ENCODE data around the gene TMEM144.

TMEM144 gene

GRCh38 chr4:158176776-158177175 is 33.5 kb upstream of the TMEM144 start:
- Histone ChIP-seq H2AFZ (ENCODE audit: low read length) (no peak overlapping the region), H3K4me3 (ENCODE audit: low read length, poor library complexity, severe bottlenecking) (no peak overlapping the region), H4K20me1 (ENCODE audit: insufficient read depth, low read length, poor library complexity, severe bottlenecking) (no peaks in the 10 kb centered on the region), H3K27me3 (ENCODE audit: insufficient read depth, low read length, poor library complexity, severe bottlenecking) (no peaks in the 10 kb centered on the region), H3K36me3 (ENCODE audit: insufficient read depth, low read length) (no peaks in the 10 kb centered on the region), H3K4me1 (ENCODE audit: insufficient read depth, low read length, poor library complexity, severe bottlenecking) (no peaks in the 10 kb centered on the region), H3K4me2 (ENCODE audit: low read depth, low read length, poor library complexity, severe bottlenecking) (no peak overlapping the region), H3F3A (ENCODE audit: low read depth) (no peaks in the 10 kb centered on the region), H3K9me3 (ENCODE audit: insufficient read depth, low read depth, low read length) (no peaks in the 10 kb centered on the region), H3K79me2 (ENCODE audit: insufficient read depth, low read length) (no peaks in the 10 kb centered on the region), H3K9ac (ENCODE audit: low read depth, low read length, poor library complexity, severe bottlenecking) (no peak overlapping the region), H3K9me2 (replicated peaks; ENCODE audit: low read depth, low read length) (no peaks in the 10 kb centered on the region)
- no peak for TF ChIP-seq CTCF (conservative IDR thresholded peaks at IDR 0.05; ENCODE audit: low read length)
- no peak for TF ChIP-seq EZH2phosphoT487 (IDR thresholded peaks at IDR 0.05; ENCODE audit: borderline replicate concordance)

GRCh38 chr4:158179465-158179864 is 30.8 kb upstream of the TMEM144 start:
- TF ChIP-seq CTCF (conservative IDR thresholded peaks at IDR 0.05; ENCODE audit: low read length) = no peak
- no peak for TF ChIP-seq EZH2phosphoT487 (IDR thresholded peaks at IDR 0.05; ENCODE audit: borderline replicate concordance)
- no peaks in the 10 kb centered on the region for H3K4me1 ChIP-seq (ENCODE audit: insufficient read depth, low read length, poor library complexity, severe bottlenecking)

GRCh38 chr4:158181906-158182305 is 28.4 kb upstream of the TMEM144 start:
- Histone ChIP-seq H3F3A (ENCODE audit: low read depth) (no peaks in the 10 kb centered on the region), H3K4me1 (ENCODE audit: insufficient read depth, low read length, poor library complexity, severe bottlenecking) (no peaks in the 10 kb centered on the region), H2AFZ (ENCODE audit: low read length) (no peak overlapping the region), H4K20me1 (ENCODE audit: insufficient read depth, low read length, poor library complexity, severe bottlenecking) (no peaks in the 10 kb centered on the region), H3K4me2 (ENCODE audit: low read depth, low read length, poor library complexity, severe bottlenecking) (no peak overlapping the region), H3K9ac (ENCODE audit: low read depth, low read length, poor library complexity, severe bottlenecking) (no peak overlapping the region), H3K9me3 (ENCODE audit: insufficient read depth, low read depth, low read length) (no peaks in the 10 kb centered on the region), H3K36me3 (ENCODE audit: insufficient read depth, low read length) (no peaks in the 10 kb centered on the region), H3K79me2 (ENCODE audit: insufficient read depth, low read length) (no peaks in the 10 kb centered on the region), H3K9me2 (replicated peaks; ENCODE audit: low read depth, low read length) (no peaks in the 10 kb centered on the region), H3K27me3 (ENCODE audit: insufficient read depth, low read length, poor library complexity, severe bottlenecking) (no peaks in the 10 kb centered on the region), H3K4me3 (ENCODE audit: low read length, poor library complexity, severe bottlenecking) (no peak overlapping the region)
- TF ChIP-seq CTCF (conservative IDR thresholded peaks at IDR 0.05; ENCODE audit: low read length) = no peak
- TF ChIP-seq EZH2phosphoT487 (IDR thresholded peaks at IDR 0.05; ENCODE audit: borderline replicate concordance) = no peak

More at GRCh38 chr4:158179465-158179864, 30.8 kb upstream of the TMEM144 start:
- Histone ChIP-seq H4K20me1 (ENCODE audit: insufficient read depth, low read length, poor library complexity, severe bottlenecking) (no peaks in the 10 kb centered on the region), H3K4me2 (ENCODE audit: low read depth, low read length, poor library complexity, severe bottlenecking) (no peak overlapping the region), H3K79me2 (ENCODE audit: insufficient read depth, low read length) (no peaks in the 10 kb centered on the region), H3K9me2 (replicated peaks; ENCODE audit: low read depth, low read length) (no peaks in the 10 kb centered on the region), H3K9ac (ENCODE audit: low read depth, low read length, poor library complexity, severe bottlenecking) (no peak overlapping the region), H3K4me3 (ENCODE audit: low read length, poor library complexity, severe bottlenecking) (no peak overlapping the region), H3K27me3 (ENCODE audit: insufficient read depth, low read length, poor library complexity, severe bottlenecking) (no peaks in the 10 kb centered on the region), H3K9me3 (ENCODE audit: insufficient read depth, low read depth, low read length) (no peaks in the 10 kb centered on the region), H3F3A (ENCODE audit: low read depth) (no peaks in the 10 kb centered on the region), H3K36me3 (ENCODE audit: insufficient read depth, low read length) (no peaks in the 10 kb centered on the region), H2AFZ (ENCODE audit: low read length) (no peak overlapping the region)

Measured in Loucy (cell line).